NCI-H226 (cell line): Measurements from ENCODE around the gene ATP2B3.

Source experiments
- DNase-seq: peaks from one replicate; pipeline ENCODE4 v3.0.0-alpha.2; 2015

ATP2B3 gene

DNA sequence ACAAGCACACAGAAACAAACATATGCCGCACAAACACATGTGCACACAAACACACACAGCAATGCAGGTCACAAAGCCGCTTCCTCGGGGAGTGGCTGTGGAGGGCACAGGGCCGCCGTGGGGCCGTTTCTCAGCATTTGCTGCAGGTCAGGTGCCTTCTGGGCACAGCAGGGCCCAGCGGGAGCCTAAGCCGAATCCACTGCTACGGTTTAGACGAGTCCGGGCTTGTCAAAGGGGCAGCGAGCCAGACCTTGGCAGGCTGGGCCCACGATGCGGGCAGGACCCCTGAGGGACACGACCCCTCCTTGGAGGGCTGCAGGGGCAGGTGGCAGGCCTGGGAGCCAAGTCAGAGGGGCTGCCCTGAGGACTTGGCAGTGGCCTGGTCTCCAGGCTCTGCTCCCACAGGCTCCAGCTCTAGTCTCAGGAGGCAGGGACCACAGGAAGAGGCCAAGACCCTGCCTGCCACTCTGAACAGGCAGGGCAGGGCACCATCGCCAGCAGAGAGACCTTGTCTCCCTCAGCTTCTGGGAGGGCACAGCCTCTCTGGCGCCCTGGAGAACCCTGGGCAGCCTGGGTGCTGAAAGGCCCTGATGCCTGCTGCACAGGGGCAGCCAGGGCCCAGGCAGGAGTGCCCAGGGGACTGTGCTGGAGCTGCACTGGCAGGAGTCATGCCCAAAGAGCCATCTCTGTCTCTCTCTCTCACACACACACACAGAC, 5.5 kb upstream of the ATP2B3 start:
- DNase-seq = no peak

DNA sequence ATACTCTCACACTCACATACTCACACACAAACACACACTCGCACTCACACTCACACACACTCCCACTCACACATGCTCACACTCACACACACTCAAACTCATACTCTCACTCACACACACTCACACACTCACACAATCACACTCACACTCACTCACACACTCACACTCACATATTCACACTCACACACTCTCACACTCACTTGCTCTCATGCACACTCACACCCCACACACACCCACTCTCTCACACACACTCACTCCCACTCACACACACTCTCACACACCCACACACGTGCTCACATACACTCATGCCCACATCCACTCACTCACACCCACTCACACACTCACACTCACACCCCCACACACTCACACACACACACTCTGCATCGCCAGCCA, 4.9 kb upstream of the ATP2B3 start:
- DNase-seq = no peak

DNA sequence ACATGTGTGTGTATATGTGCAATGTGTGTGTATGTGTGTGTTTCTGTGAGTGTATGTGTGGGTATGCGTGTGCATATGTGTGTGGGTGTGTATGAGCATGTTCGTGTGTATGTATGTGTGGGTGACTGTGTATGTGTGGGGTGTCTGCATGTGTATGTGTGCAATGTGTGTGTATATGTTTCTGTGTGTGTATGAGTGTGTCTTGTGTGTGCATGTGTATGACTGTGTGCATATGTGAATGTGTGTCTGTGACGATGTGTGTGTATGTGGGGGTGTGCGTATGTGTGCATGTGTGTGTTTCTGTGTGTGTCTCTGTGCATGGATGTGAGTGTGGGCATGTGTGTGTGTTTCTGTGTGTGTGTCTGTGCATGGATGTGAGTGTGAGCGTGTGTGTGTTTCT, 4.2 kb upstream of the ATP2B3 start:
- no peak for DNase-seq

DNA sequence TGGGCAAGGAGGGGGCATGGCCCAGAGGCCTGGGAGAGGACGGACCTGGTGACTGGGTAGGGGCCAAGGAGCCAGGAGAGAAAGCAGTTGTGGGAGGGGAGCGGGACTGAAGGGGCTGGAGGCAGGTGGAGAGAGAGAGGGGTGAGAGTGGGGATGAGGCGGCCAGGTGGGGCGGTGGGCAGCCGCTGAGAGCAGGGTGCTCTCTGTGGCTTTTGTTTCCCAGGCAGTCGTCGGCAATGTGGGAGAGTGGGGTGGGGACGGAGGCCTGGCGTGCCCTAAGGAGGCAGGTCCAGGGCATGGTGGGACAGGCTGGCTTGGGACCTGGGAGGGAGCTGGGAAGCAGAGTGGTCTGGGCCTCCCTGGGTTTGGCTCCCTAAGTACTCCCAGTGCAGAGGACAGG, 3.2 kb upstream of the ATP2B3 start:
- DNase-seq = no peak

DNA sequence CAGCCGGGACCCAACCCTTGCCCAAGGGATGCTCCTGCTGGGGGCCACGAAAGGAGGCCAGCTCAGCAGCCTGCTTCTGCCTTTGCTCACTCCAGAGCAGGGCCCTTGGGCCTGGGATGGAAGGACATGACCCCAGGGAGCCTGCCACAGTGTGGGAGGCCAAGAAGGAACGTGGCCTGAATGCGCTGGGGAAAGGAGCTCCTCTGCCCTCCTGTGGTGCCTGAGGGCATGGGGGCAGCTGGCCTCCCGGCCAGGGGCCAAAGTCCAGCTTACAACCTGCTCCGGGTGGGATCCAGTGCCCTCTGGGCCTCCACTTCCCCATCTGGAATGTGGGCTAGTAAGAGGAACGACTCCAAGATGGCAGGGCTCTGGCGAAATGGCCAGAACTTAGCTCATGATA, 2.0 kb upstream of the ATP2B3 start:
- no peak for DNase-seq

DNA sequence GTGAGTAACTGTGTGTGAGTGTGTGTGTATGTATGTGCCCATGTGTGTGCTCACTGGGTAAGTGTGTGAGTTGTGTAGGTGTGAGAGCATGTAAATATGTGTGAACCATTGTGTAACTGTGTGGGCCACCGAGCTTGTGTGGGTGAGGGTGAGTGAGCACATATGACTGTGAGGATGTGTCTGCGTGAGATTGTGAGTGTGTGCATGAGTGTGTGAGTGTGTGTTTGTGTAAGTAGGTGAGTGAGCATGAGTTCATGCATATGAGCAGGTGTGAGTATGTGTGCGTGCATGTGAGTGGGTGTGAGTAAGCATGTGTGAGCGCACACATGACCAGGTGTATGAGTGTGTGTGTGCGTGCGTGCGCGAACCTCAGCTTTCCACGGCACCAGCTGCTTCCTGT, 1.4 kb upstream of the ATP2B3 start:
- no peak for DNase-seq

DNA sequence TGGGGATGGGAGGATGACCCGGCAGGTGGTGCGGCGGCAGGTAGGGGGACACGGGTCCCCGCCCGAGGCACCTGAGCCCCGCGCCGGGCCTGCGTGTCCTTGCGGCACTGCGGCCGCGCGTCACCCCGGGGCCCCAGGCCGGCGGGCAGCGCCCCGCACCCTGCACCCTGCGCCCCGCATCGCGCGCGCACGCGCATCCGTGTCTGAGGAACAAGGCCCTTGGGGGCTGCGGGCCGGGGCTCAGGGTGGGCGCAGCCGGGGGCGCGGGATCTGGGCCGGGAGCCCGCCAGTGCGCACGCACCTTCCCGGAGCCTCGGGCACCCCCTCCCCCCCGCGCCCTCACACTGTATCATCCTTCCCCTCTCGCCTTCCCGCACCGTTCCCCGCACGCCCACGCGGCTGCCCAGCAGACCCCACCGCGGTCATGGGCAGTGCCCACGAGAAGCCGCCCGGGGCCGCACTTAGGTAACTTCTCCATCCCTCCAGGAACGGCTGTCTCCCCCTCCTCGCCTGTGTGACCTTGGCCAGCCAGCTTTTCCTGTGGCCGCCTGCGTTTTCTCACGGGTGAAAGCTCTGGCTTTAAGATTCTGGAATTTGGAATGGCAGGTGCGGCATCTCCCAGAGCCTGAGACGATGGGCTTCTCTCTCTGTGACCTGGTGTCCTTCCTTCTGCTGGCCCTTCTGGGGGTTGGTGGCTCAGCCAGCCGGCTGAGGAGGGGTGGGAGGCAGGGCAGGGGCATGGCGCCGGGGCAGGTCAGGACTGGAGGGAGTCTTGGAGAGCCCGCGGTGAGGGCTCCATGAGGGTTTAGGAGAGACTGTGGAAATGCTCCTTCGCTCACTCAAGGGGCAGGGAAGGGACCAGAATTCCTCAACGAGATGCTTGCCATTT, 748 bp downstream of the ATP2B3 start:
- no peak for DNase-seq

- peak; percentile 57 for DNase-seq
Observed at GRCh38 chrX:153519569-153520286, 2.3 kb downstream of the ATP2B3 start.

DNA sequence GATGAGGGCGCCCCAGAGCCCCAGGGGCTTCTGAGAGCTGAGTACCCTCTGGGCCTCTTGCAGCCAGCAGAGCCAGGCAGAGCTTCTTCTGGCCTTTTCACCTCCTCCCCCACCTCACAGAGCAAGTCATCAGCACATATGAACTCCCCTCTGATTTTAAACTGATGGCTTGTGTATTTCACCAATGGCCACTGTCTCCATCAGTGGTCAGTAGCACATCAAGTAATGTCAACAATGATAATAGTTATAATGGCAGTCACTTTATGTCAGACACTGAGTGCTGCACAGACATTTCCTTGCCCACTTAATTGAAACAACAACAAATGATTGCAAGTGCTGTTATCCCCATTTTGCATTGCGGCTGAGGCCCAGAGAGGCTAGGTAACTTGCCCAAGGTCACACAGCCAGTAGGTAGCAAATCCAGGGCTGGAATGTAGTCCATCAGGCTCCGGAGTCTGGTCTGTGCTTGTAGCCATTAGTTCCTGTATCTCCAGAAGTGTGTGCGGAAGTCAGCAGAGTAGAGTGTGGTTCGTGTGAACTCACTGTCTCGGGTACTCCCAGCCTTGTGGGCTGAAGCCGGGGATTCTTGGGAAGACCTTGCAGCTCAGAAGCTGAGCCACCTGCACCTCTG, 3.0 kb downstream of the ATP2B3 start:
- no peak for DNase-seq

- DNase-seq = peak; percentile 64
Observed at GRCh38 chrX:153521034-153521433, 3.6 kb downstream of the ATP2B3 start.

- no peak for DNase-seq
Observed at GRCh38 chrX:153522259-153522658, 4.8 kb downstream of the ATP2B3 start.

GRCh38 chrX:153523269-153523668, 5.8 kb downstream of the ATP2B3 start:
- DNase-seq = no peak

- DNase-seq = no peak
Observed at GRCh38 chrX:153524234-153524633, 6.8 kb downstream of the ATP2B3 start.

GRCh38 chrX:153525451-153525850, 8.0 kb downstream of the ATP2B3 start:
- no peak for DNase-seq

DNA sequence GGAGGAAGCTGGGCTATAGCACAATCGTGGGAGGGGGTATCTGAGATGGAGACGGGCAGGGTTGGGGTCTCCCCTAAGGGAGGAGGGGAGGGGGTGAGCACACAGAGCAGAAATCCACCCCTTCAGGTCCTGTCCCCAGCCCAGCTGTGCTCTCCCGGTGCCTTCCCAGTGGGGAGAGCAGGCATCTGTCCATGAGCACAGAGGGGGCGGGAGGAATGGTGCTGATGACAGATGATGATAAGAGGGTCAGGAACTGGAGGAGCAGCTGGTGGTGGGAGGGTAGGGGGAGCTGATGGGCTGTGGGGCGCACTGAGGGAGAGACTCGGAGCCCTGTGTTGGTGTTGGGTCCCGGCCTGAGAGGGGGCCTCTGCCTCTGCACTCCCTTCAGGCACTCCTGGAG, 8.6 kb downstream of the ATP2B3 start:
- DNase-seq = no peak

DNA sequence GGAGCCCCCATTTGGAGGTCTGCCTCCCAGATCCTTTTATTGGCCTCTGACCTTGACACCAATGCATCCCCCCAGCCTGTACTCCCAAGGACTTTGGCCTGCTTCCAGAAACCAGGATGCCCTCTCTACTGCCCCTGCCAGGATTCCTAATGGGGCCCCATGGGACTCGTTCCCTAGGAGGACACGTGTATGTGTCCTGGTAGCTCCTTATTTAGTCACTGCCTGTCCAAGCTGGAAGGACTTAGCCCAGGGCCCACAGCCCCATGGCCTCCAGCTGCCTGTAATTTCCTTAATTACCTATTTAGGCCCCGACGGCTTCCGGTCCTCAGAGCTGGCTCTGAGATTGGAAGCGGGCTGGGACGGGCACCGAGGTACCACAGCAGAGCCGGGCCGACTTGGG, 9.4 kb downstream of the ATP2B3 start:
- DNase-seq = no peak

DNA sequence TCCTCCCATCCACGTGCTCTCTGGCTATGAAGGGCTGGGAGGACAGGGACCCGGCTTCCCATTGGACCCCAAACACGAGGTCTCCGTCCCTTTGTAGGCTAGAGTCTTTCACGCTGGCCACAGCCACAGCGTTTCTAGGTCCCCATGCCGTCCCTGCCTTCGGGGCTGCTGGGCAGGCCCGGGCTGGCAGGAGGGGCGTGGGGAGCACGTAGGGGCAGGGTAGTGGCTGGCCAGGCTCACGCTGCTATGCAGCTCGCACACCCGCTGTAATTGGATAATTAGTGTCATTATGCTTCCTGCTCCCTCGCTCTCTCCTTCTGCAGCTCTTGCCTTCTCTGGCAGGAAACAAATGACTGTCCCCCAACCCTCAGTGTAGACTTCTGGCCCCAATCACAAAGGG, 9.8 kb downstream of the ATP2B3 start:
- DNase-seq = no peak

- no peak for DNase-seq
Observed at GRCh38 chrX:153530411-153531129, 13.1 kb downstream of the ATP2B3 start.

GRCh38 chrX:153533091-153533490, 15.6 kb downstream of the ATP2B3 start:
- no peak for DNase-seq

DNA sequence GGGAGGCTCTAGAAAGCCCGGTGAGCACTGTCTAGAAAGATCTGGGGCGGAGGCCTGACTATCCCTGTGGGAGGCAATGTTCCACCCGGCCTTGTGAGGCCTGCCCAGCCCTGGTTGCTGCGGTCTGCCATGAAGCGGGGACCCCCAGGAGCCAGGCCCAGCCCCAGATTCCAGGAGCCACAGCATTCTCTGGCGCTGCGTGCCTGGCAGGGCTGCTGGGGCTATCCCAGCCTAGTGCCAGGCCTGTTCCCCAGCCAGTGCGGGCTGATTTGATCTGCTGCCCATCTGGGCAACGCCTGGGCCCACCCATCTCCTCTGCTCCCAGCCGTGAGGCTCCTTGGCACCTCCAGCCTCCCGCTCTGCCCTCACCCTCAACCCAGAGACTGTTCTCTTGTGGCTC, 19.6 kb downstream of the ATP2B3 start:
- DNase-seq = no peak

GRCh38 chrX:153537526-153538295, 20.3 kb downstream of the ATP2B3 start:
- peak; percentile 17 for DNase-seq

DNA sequence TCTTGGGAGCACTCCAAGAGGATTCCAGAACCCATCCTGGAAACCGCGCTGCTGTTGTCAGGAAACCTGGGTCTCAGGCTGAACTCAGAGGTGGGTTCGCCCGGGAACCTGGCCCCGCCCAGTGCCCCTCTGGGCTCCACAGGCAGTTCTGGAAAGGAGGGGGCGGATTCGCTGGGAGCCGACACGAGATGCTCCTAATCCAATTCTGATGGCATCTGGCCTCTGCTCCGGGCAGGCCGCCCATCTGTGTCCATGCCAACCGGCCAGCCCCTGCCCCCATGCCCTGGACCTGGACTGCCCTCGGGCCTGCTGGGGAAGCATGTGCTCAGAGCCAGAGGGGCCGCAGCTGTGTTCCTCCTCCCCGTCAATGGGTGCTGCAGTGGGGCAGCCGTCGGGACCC, 21.0 kb downstream of the ATP2B3 start:
- DNase-seq = peak; percentile 62
